ENCODE data around the gene MYOM1. TPM values are rescaled to one million over a fixed set of nuclear protein-coding genes. Genes with fewer than 3 reads are reported as not detected.

The MYOM1 gene
- 1.1 TPM in 2 replicates for total RNA-seq
- long read RNA-seq, partial matches to known transcripts: 0 of 3 reads
- long read RNA-seq, other reads (novel, unspliced or antisense): 3 of 3 reads

DNA sequence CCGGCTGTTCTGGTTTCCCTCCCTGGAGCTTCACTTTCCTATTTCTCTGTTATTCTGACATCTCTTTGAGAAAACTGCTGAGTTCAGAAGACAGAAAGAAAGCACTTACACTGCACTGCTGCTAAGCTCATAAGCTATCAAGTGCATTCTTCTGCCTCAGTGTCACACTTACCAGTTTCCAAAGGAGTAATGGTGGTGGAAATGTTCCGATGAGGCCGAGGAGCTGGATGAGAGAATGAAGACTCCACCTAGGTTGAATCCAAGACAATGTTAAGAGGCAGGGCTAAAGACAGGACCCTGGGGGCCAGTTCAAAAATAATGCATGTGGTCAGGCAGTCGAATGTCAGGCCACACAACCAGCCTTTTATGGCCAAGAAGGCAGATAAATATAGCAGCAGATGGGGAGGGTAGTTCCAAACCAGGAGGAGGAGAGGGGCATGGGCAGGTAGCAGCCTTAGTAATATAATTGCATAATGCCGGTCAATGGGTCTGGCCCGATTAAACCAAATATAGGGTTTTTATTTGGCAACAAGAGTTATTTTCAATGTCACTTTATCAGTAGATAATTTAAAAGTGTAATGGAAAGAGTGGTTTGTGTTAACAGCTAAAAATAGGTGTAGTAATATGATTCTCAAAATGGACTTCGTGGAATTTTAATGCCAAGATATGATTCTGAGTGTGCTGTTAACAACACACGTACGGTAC, at the start of gene MYOM1:
Gene MYOM1, minus strand, starts transcription at position 338 of the 705 bp plus-strand sequence. CDS start 4,745 bp downstream, outside the sequence.
- Mint-ChIP-seq H3K4me3 (ENCODE audit: low read depth) (no peak within 1 kb of the TSS), H3K27ac (peak within 1 kb of the TSS; percentile 65), H3K9me3 (ENCODE audit: low read depth) (peaks cover 13% of the 10 kb centered on the region), H3K27me3 (no peaks in the 10 kb centered on the region), H3K36me3 (ENCODE audit: insufficient read depth) (peaks cover 8% of the 10 kb centered on the region), H3K4me1 (ENCODE audit: low read depth) (peaks cover 26% of the 10 kb centered on the region)
- no peak for DNase-seq (ENCODE audit: low spot score, unreplicated experiment)
- TF ChIP-seq CTCF (IDR thresholded peaks at IDR 0.05; ENCODE audit: unreplicated experiment): no peak

DNA sequence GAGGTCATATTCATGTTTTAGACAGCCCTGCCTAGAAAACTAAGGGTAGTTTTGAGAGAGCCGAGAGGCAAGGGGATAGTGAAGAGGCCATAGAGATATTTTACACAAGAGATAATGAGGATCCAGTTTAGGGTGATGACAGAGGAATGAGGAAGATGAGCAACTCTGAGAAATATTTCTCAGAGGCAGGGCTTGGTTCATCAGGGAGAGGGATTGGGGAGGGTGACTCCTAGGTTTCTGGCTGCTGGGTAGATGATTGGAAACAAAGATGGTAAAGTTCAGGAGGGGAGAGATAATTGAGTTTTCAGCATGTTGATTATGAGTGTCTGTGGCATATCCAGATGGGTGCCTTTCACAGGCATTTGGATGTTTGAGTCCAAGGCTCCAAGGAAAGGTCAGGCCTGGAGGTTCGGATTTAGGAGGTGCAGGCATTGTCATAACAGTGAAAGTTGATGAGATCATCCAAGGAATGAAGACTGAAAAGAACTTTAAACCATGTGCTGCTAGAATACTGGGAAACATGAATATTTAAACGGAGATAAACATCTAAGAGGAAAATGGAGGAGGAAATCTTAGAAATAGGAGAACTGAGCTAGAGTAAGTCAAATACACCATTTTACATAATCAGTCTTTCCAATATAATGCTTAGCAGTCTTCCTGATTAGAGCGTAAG, 49.6 kb upstream of the MYOM1 start:
- no peaks in the 10 kb centered on the region for H3K9me3 Mint-ChIP-seq (ENCODE audit: low read depth)

GRCh38 chr18:3268306-3268705, 48.5 kb upstream of the MYOM1 start:
- H3K27ac Mint-ChIP-seq: no peak overlapping the region
- H3K27me3 Mint-ChIP-seq: no peaks in the 10 kb centered on the region
- H3K36me3 Mint-ChIP-seq (ENCODE audit: insufficient read depth): peaks cover 3% of the 10 kb centered on the region
- TF ChIP-seq CTCF (IDR thresholded peaks at IDR 0.05; ENCODE audit: unreplicated experiment): no peak
- H3K9me3 Mint-ChIP-seq (ENCODE audit: low read depth): no peaks in the 10 kb centered on the region
- H3K4me1 Mint-ChIP-seq (ENCODE audit: low read depth): peaks cover 31% of the 10 kb centered on the region
- DNase-seq (ENCODE audit: low spot score, unreplicated experiment): no peak
- no peak overlapping the region for H3K4me3 Mint-ChIP-seq (ENCODE audit: low read depth)

More for the DNA sequence above, 49.6 kb upstream of the MYOM1 start:
- no peak overlapping the region for H3K4me3 Mint-ChIP-seq (ENCODE audit: low read depth)
- peaks cover 24% of the 10 kb centered on the region for H3K4me1 Mint-ChIP-seq (ENCODE audit: low read depth)
- no peak for TF ChIP-seq CTCF (IDR thresholded peaks at IDR 0.05; ENCODE audit: unreplicated experiment)
- no peaks in the 10 kb centered on the region for H3K27me3 Mint-ChIP-seq
- no peak overlapping the region for H3K27ac Mint-ChIP-seq
- H3K36me3 Mint-ChIP-seq (ENCODE audit: insufficient read depth): peaks cover 9% of the 10 kb centered on the region
- DNase-seq (ENCODE audit: low spot score, unreplicated experiment): no peak

DNA sequence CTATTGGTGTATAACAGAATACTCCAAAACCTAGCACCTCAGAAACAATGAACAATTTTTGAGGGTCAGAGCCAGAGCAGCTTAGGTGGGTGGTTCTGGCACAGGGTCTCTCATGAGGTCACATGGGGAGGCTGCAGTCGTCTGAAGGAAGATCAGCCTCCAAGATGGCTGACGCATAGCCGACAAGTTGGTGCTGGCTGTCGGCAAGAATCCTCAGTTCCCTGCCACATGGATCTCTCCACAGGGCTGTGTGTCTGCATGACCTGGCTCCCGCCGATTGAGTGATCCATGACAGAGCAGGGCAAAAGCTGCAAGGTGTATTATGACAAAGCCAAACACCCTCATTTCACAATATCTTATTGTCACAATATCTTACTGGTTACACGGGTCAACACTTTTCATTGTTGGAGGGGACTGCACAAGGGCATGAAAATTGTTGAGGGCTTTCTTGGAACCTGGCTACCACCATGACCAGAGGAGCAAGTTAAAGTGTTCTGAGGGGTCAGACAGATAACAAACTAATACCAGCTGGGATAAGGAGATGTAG, 46.4 kb upstream of the MYOM1 start:
- Mint-ChIP-seq H3K4me3 (ENCODE audit: low read depth) (no peak overlapping the region), H3K4me1 (ENCODE audit: low read depth) (peaks cover 40% of the 10 kb centered on the region), H3K9me3 (ENCODE audit: low read depth) (no peaks in the 10 kb centered on the region), H3K36me3 (ENCODE audit: insufficient read depth) (no peaks in the 10 kb centered on the region), H3K27me3 (no peaks in the 10 kb centered on the region), H3K27ac (peak overlapping the region; percentile 77)
- DNase-seq (ENCODE audit: low spot score, unreplicated experiment): no peak
- TF ChIP-seq CTCF (IDR thresholded peaks at IDR 0.05; ENCODE audit: unreplicated experiment): no peak

GRCh38 chr18:3265564-3266033, 45.8 kb upstream of the MYOM1 start:
- no peak for TF ChIP-seq CTCF (IDR thresholded peaks at IDR 0.05; ENCODE audit: unreplicated experiment)
- no peak for DNase-seq (ENCODE audit: low spot score, unreplicated experiment)
- peak overlapping the region; percentile 2 for H3K27ac Mint-ChIP-seq
- H3K36me3 Mint-ChIP-seq (ENCODE audit: insufficient read depth): no peaks in the 10 kb centered on the region
- H3K27me3 Mint-ChIP-seq: no peaks in the 10 kb centered on the region
- no peaks in the 10 kb centered on the region for H3K9me3 Mint-ChIP-seq (ENCODE audit: low read depth)
- H3K4me1 Mint-ChIP-seq (ENCODE audit: low read depth): peaks cover 45% of the 10 kb centered on the region
- H3K4me3 Mint-ChIP-seq (ENCODE audit: low read depth): no peak overlapping the region

All from progenitor cell of endocrine pancreas (in vitro differentiated cells).